GM23338 (cell line): ENCODE data around the gene FMOD. TPM values are rescaled to one million over a fixed set of nuclear protein-coding genes. Genes with fewer than 3 reads are reported as not detected.

Experiments used
- ATAC-seq: fragments of 200-7000 bp; cut with Tn5 transposase; 3 replicates; pipeline ENCODE4 v1.9.1; 2020
- DNase-seq: peaks from one replicate; pipeline ENCODE4 v3.0.0-alpha.2; 2015; ENCODE audit warnings: low spot score
- H2AFZ ChIP-seq: fragments of 200-600 bp; sonication (generic); 2 replicates; pipeline ENCODE4 v1.8.0; 2016; ENCODE audit warnings: antibody characterized with exemption, mild to moderate bottlenecking, moderate library complexity
- H3F3A ChIP-seq: fragments of 200-600 bp; sonication (generic); replicated peaks from 2 replicates; pipeline ENCODE4 v1.8.0; 2017; ENCODE audit warnings: antibody characterized with exemption, mixed run types, low read depth
- H3K27ac ChIP-seq: fragments of 200-600 bp; sonication (generic); 2 replicates; pipeline ENCODE4 v1.6.1; 2016; ENCODE audit warnings: low read depth
- H3K27me3 ChIP-seq: fragments of 200-600 bp; sonication (generic); 2 replicates; pipeline ENCODE4 v1.8.0; 2016; ENCODE audit warnings: mild to moderate bottlenecking, mixed run types, moderate library complexity; ENCODE audit not compliant: insufficient read depth
- H3K36me3 ChIP-seq: fragments of 200-600 bp; sonication (generic); 2 replicates; pipeline ENCODE4 v1.8.0; 2016; ENCODE audit warnings: mild to moderate bottlenecking; ENCODE audit not compliant: insufficient read depth
- H3K4me1 ChIP-seq: fragments of 200-600 bp; sonication (generic); 2 replicates; pipeline ENCODE4 v1.8.0; 2016; ENCODE audit warnings: mild to moderate bottlenecking, moderate library complexity; ENCODE audit not compliant: insufficient read depth
- H3K4me2 ChIP-seq: fragments of 200-600 bp; sonication (generic); 2 replicates; pipeline ENCODE4 v1.7.1; 2017; ENCODE audit warnings: mixed run types
- H3K4me3 ChIP-seq: fragments of 200-600 bp; sonication (generic); 2 replicates; pipeline ENCODE4 v1.6.1; 2016; ENCODE audit warnings: mixed run types
- H3K79me2 ChIP-seq: fragments of 200-600 bp; sonication (generic); replicated peaks from 2 replicates; pipeline ENCODE4 v1.8.0; 2017; ENCODE audit warnings: mild to moderate bottlenecking; ENCODE audit not compliant: insufficient read depth
- H3K9me2 ChIP-seq: fragments of 200-600 bp; sonication (generic); 2 replicates; pipeline ENCODE4 v1.8.0; 2017; ENCODE audit not compliant: insufficient read depth
- H4K20me1 ChIP-seq: fragments of 200-600 bp; sonication (generic); replicated peaks from 2 replicates; pipeline ENCODE4 v1.8.0; 2017; ENCODE audit warnings: mild to moderate bottlenecking; ENCODE audit not compliant: insufficient read depth
- H3K27ac Mint-ChIP-seq: 2 replicates; pipeline ENCODE4 v1.8.0; 2020; ENCODE audit warnings: inconsistent platforms, mild to moderate bottlenecking, moderate library complexity, mixed read lengths
- H3K27me3 Mint-ChIP-seq: 3 replicates; pipeline ENCODE4 v1.8.0; 2022; ENCODE audit warnings: low read depth, mild to moderate bottlenecking, moderate library complexity, mixed read lengths, inconsistent platforms; ENCODE audit not compliant: insufficient read depth, poor library complexity
- H3K36me3 Mint-ChIP-seq: 3 replicates; pipeline ENCODE4 v1.8.0; 2021; ENCODE audit warnings: low read depth, mild to moderate bottlenecking, inconsistent platforms, moderate library complexity, mixed read lengths
- H3K4me1 Mint-ChIP-seq: 3 replicates; pipeline ENCODE4 v1.8.0; 2020; ENCODE audit warnings: mild to moderate bottlenecking, inconsistent platforms, mixed read lengths
- H3K4me3 Mint-ChIP-seq: 3 replicates; pipeline ENCODE4 v1.8.0; 2021; ENCODE audit warnings: moderate library complexity, mild to moderate bottlenecking, inconsistent platforms, mixed read lengths
- H3K9me3 Mint-ChIP-seq: 3 replicates; pipeline ENCODE4 v1.8.0; 2020; ENCODE audit warnings: moderate library complexity, mild to moderate bottlenecking, inconsistent platforms, mixed read lengths
- CREB1 ChIP-seq: fragments of 250-450 bp; sonication (Bioruptor Pico); IDR thresholded peaks from 2 replicates; pipeline ENCODE4 v1.5.0; 2020; ENCODE audit warnings: low read depth, mild to moderate bottlenecking, moderate library complexity
- JUNB ChIP-seq: IDR thresholded peaks from one replicate; pipeline ENCODE4 v1.6.1; 2016; ENCODE audit warnings: antibody characterized with exemption; ENCODE audit not compliant: unreplicated experiment
- STAT1 ChIP-seq: IDR thresholded peaks from one replicate; pipeline ENCODE4 v1.6.1; 2016; ENCODE audit warnings: antibody characterized with exemption; ENCODE audit not compliant: unreplicated experiment
- ZNF114 ChIP-seq: fragments of 250-450 bp; sonication (Bioruptor Pico); IDR thresholded peaks from 2 replicates; pipeline ENCODE4 v1.5.0; 2020; ENCODE audit warnings: mild to moderate bottlenecking, moderate library complexity
- ZNF331 ChIP-seq: fragments of 250-450 bp; sonication (Bioruptor Pico); IDR thresholded peaks from 2 replicates; pipeline ENCODE4 v1.5.0; 2020; ENCODE audit warnings: low read depth, mild to moderate bottlenecking, moderate library complexity
- ZNF462 ChIP-seq: fragments of 250-450 bp; sonication (Bioruptor Pico); IDR thresholded peaks from 2 replicates; pipeline ENCODE4 v1.5.0; 2020; ENCODE audit warnings: mild to moderate bottlenecking, moderate library complexity
- polyA plus RNA-seq: library from polyadenylated mRNA; unstranded; fragments of >200 nt; fragmentation: Nextera tagmentation; extraction: Ambion mirVana; gene quantifications from 2 replicates; pipeline ENCODE4 v1.2.1, GENCODE V29; 2016
- total RNA-seq: library from RNA; depleted of rRNA; stranded (reverse); fragments of >200 nt; shearing (Covaris generic); gene quantifications from 2 replicates; pipeline ENCODE4 v1.2.3, GENCODE V29; 2014
- TF ChIP-seq, protein P1 (sequence below): IDR thresholded peaks from one replicate; pipeline ENCODE4 v1.6.1; 2018; ENCODE audit warnings: antibody characterized with exemption; ENCODE audit not compliant: unreplicated experiment
- TF ChIP-seq, protein P2 (sequence below): IDR thresholded peaks from 2 replicates; pipeline ENCODE4 v1.6.1; 2016; ENCODE audit warnings: antibody characterized with exemption

Gene FMOD
- total and polyA plus RNA-seq, 2 experiments from 2014 or later: 0.27 to 1.3 TPM

DNA sequence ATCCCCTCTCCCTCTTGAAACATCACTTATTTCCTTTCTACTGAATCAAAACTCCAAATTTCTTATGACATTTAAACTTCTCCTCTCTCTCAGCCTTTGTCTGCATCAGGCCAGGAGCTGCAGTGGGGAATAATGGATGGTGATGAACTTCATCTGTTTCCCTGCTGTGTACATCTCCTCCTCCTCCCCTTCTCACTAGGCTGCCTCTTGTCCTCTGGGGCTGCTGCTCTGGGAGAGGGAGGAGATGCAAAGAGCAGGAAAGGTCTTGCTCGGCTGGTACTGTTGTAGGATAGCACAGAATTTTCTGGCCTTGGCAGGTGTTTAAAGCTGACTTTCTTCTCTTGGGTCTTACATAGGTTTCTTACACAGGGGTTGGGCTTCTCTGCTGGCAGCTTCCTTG is 31.1 kb upstream of the FMOD start (continued):
- TF ChIP-seq, protein P1, sequence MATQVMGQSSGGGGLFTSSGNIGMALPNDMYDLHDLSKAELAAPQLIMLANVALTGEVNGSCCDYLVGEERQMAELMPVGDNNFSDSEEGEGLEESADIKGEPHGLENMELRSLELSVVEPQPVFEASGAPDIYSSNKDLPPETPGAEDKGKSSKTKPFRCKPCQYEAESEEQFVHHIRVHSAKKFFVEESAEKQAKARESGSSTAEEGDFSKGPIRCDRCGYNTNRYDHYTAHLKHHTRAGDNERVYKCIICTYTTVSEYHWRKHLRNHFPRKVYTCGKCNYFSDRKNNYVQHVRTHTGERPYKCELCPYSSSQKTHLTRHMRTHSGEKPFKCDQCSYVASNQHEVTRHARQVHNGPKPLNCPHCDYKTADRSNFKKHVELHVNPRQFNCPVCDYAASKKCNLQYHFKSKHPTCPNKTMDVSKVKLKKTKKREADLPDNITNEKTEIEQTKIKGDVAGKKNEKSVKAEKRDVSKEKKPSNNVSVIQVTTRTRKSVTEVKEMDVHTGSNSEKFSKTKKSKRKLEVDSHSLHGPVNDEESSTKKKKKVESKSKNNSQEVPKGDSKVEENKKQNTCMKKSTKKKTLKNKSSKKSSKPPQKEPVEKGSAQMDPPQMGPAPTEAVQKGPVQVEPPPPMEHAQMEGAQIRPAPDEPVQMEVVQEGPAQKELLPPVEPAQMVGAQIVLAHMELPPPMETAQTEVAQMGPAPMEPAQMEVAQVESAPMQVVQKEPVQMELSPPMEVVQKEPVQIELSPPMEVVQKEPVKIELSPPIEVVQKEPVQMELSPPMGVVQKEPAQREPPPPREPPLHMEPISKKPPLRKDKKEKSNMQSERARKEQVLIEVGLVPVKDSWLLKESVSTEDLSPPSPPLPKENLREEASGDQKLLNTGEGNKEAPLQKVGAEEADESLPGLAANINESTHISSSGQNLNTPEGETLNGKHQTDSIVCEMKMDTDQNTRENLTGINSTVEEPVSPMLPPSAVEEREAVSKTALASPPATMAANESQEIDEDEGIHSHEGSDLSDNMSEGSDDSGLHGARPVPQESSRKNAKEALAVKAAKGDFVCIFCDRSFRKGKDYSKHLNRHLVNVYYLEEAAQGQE: no peak
- TF ChIP-seq, protein P2, sequence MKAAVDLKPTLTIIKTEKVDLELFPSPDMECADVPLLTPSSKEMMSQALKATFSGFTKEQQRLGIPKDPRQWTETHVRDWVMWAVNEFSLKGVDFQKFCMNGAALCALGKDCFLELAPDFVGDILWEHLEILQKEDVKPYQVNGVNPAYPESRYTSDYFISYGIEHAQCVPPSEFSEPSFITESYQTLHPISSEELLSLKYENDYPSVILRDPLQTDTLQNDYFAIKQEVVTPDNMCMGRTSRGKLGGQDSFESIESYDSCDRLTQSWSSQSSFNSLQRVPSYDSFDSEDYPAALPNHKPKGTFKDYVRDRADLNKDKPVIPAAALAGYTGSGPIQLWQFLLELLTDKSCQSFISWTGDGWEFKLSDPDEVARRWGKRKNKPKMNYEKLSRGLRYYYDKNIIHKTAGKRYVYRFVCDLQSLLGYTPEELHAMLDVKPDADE: no peak

GRCh38 chr1:203381151-203381751 is 30.3 kb upstream of the FMOD start:
- Mint-ChIP-seq H3K27me3 (no peaks in the 10 kb centered on the region), H3K4me3 (no peak overlapping the region)
- TF ChIP-seq STAT1: no peak
- TF ChIP-seq ZNF462 (CRISPR knock-in tag): no peak
- TF ChIP-seq CREB1 (CRISPR knock-in tag): no peak
- TF ChIP-seq, protein P2: no peak
- TF ChIP-seq, protein P1: no peak
- no peak for TF ChIP-seq JUNB
- TF ChIP-seq ZNF331 (CRISPR knock-in tag): no peak
- no peak for TF ChIP-seq ZNF114 (CRISPR knock-in tag)

More at GRCh38 chr1:203381151-203381751, 30.3 kb upstream of the FMOD start:
- ATAC-seq (no peak), DNase-seq (no peak)
- Histone ChIP-seq H3F3A (no peaks in the 10 kb centered on the region), H3K27me3 (no peaks in the 10 kb centered on the region), H3K36me3 (no peaks in the 10 kb centered on the region), H3K79me2 (no peaks in the 10 kb centered on the region), H3K4me1 (no peaks in the 10 kb centered on the region), H3K4me2 (no peak overlapping the region), H3K9me2 (no peaks in the 10 kb centered on the region), H2AFZ (no peak overlapping the region), H3K4me3 (no peak overlapping the region), H3K27ac (no peak overlapping the region), H4K20me1 (no peaks in the 10 kb centered on the region)
- Mint-ChIP-seq H3K4me1 (no peaks in the 10 kb centered on the region; the same call in 2 of the 3 replicates), H3K36me3 (no peaks in the 10 kb centered on the region), H3K9me3 (no peaks in the 10 kb centered on the region), H3K27ac (no peak overlapping the region)
